Measurements from ENCODE around the gene ID3. TPM values are rescaled to one million over a fixed set of nuclear protein-coding genes. Genes with fewer than 3 reads are reported as not detected.
A peak's percentile ranks its signal among the peaks of the same experiment; 100 is the strongest.

Gene ID3
- total and polyA plus RNA-seq, 9 of the 15 experiments (the other 6 are each of a cell fraction or from before 2014, with no cell fraction given) = 6.8 to 59.8 (median 23.5) TPM

DNA sequence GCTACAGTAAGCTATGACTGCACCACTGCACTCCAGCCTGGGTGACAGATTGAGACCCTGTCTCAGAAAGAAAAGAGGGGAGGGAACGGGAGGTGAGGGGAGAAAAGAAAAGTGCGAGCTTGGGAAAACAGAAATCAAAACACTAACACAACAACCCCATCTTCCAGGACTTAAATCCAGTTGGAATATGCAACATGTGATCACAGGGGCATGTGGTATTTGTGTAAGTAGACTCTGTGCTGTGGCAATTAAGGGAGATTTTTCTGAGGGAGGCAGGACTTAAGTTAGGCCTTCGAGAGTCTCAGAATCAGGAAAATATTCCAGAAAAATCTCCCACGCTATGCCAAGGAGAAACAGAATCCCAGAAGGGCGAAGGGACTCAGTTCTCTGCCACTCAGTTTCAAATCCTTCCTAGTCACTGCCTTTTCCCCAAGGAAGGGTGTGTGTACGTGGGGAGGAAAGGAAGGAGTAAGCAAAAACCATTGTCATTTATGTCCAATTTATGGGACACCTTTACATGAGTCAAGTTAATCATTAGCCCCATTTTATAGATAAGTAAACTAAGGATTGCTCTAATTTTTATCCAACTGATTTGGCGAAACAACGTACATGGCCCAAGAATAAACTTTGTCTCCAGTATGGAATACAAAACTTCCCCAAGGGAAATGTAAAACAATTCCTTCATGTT, 12.3 kb downstream of the ID3 start (continued):
- TF ChIP-seq, protein P1, sequence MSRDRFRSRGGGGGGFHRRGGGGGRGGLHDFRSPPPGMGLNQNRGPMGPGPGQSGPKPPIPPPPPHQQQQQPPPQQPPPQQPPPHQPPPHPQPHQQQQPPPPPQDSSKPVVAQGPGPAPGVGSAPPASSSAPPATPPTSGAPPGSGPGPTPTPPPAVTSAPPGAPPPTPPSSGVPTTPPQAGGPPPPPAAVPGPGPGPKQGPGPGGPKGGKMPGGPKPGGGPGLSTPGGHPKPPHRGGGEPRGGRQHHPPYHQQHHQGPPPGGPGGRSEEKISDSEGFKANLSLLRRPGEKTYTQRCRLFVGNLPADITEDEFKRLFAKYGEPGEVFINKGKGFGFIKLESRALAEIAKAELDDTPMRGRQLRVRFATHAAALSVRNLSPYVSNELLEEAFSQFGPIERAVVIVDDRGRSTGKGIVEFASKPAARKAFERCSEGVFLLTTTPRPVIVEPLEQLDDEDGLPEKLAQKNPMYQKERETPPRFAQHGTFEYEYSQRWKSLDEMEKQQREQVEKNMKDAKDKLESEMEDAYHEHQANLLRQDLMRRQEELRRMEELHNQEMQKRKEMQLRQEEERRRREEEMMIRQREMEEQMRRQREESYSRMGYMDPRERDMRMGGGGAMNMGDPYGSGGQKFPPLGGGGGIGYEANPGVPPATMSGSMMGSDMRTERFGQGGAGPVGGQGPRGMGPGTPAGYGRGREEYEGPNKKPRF (IDR thresholded peaks at IDR 0.05; ENCODE audit: low read depth, low read length) = no peak
- TF ChIP-seq ELF2 (CRISPR knock-in tag; IDR thresholded peaks at IDR 0.05) (no peak), SMARCE1 (IDR thresholded peaks at IDR 0.05) (no peak), STAG1 (CRISPR knock-in tag; IDR thresholded peaks at IDR 0.05; ENCODE audit: borderline replicate concordance) (no peak), MYBL2 (IDR thresholded peaks at IDR 0.05; ENCODE audit: low read depth) (no peak), MYBL2 (CRISPR knock-in tag; IDR thresholded peaks at IDR 0.05; ENCODE audit: borderline replicate concordance) (no peak), SOX6 (IDR thresholded peaks at IDR 0.05) (no peak), HDAC2 (IDR thresholded peaks at IDR 0.05) (peak; percentile 67; the same call in 1 of the 2 replicates)
- TF ChIP-seq, protein P2, sequence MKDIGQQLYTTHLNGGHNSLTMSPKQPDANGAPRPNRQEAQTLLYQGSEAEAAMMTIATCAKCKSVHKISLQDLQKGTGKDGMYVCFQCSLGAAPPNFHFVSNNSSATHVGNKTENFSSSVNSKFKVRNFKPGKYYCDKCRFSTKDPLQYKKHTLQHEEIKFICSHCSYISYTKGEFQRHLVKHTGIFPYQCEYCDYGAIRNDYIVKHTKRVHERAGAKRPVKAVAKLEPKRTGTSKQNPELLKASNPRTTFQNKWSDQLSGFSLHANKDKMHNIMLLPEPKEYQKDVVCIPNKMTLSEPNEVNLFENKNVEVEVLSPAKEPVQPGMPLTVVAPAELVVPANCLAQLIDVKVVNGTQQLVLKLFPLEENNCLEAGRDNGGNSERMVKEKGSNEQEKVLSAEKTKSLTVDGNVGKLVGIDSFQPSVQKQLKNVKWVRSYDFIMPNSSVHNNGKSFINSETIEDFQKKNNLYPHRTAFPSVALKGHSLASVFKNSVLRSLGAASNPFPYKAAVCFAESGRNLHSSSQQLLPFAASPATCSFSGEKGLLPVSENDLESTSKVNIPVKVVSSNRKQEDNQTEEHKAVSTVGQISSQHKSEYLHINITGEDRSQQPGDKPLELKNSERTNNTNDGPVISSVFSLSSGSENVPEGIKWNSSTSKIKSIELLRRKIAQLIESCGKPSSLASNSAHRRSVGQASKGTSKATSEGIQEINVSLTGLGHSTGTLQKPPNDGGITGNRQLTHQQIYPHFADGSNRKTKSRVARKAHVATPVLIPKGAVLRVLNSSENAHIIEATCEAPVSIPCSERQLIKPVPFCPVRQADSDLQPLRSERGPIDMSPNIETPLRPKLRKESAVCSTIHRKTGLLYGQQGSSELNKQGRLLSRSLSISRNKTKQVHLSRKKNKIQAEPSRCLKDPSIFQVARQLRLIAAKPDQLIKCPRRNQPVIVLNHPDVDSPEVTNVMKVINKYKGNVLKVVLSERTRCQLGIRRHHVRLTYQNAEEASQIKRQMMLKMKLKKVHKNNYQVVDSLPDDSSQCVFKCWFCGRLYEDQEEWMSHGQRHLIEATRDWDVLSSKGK (CRISPR knock-in tag; IDR thresholded peaks at IDR 0.05) = no peak
